ENCODE results near the gene C15orf62.

C15orf62 gene

GRCh38 chr15:40775740-40776536 lies 6.2 kb downstream of the C15orf62 start:
- TF ChIP-seq TAF1 (IDR thresholded peaks at IDR 0.05; ENCODE audit: borderline replicate concordance, insufficient read depth, low read length) (no peak), FOXP2 (optimal IDR thresholded peaks at IDR 0.05; ENCODE audit: borderline replicate concordance, extremely low read depth, extremely low read length, insufficient read depth) (no peak)

- TF ChIP-seq SIN3A (IDR thresholded peaks at IDR 0.05; ENCODE audit: borderline replicate concordance, insufficient read depth, low read length) (no peak), POLR2AphosphoS5 (IDR thresholded peaks at IDR 0.05; ENCODE audit: low read depth, low read length) (no peak), REST (IDR thresholded peaks at IDR 0.05; ENCODE audit: insufficient read depth in 1 of 2, low read depth in 2 of 2, low read length in 2 of 2) (no peak), TAF1 (IDR thresholded peaks at IDR 0.05; ENCODE audit: borderline replicate concordance, insufficient read depth, low read length) (no peak), FOXP2 (optimal IDR thresholded peaks at IDR 0.05; ENCODE audit: borderline replicate concordance, extremely low read depth, extremely low read length, insufficient read depth) (no peak)
These were observed 6.9 kb downstream of the C15orf62 start for GRCh38 chr15:40776537-40777141.

- TF ChIP-seq TAF1 (IDR thresholded peaks at IDR 0.05; ENCODE audit: borderline replicate concordance, insufficient read depth, low read length) (no peak), SIN3A (IDR thresholded peaks at IDR 0.05; ENCODE audit: borderline replicate concordance, insufficient read depth, low read length) (no peak), FOXP2 (optimal IDR thresholded peaks at IDR 0.05; ENCODE audit: borderline replicate concordance, extremely low read depth, extremely low read length, insufficient read depth) (peak; percentile 31), POLR2AphosphoS5 (IDR thresholded peaks at IDR 0.05; ENCODE audit: low read depth, low read length) (no peak), REST (IDR thresholded peaks at IDR 0.05; ENCODE audit: insufficient read depth in 1 of 2, low read depth in 2 of 2, low read length in 2 of 2) (no peak)
These were observed 12.9 kb downstream of the C15orf62 start for GRCh38 chr15:40782609-40783227.

- TF ChIP-seq SIN3A (IDR thresholded peaks at IDR 0.05; ENCODE audit: borderline replicate concordance, insufficient read depth, low read length) (no peak), REST (IDR thresholded peaks at IDR 0.05; ENCODE audit: insufficient read depth in 1 of 2, low read depth in 2 of 2, low read length in 2 of 2) (no peak), TAF1 (IDR thresholded peaks at IDR 0.05; ENCODE audit: borderline replicate concordance, insufficient read depth, low read length) (no peak), POLR2AphosphoS5 (IDR thresholded peaks at IDR 0.05; ENCODE audit: low read depth, low read length) (no peak), FOXP2 (optimal IDR thresholded peaks at IDR 0.05; ENCODE audit: borderline replicate concordance, extremely low read depth, extremely low read length, insufficient read depth) (no peak)
These were observed 15.4 kb downstream of the C15orf62 start for GRCh38 chr15:40785164-40785563.

- no peak for TF ChIP-seq REST (IDR thresholded peaks at IDR 0.05; ENCODE audit: insufficient read depth in 1 of 2, low read depth in 2 of 2, low read length in 2 of 2)
- no peak for TF ChIP-seq FOXP2 (optimal IDR thresholded peaks at IDR 0.05; ENCODE audit: borderline replicate concordance, extremely low read depth, extremely low read length, insufficient read depth)
- no peak for TF ChIP-seq POLR2AphosphoS5 (IDR thresholded peaks at IDR 0.05; ENCODE audit: low read depth, low read length)
- TF ChIP-seq TAF1 (IDR thresholded peaks at IDR 0.05; ENCODE audit: borderline replicate concordance, insufficient read depth, low read length) = no peak
- TF ChIP-seq SIN3A (IDR thresholded peaks at IDR 0.05; ENCODE audit: borderline replicate concordance, insufficient read depth, low read length) = no peak
These were observed 16.0 kb downstream of the C15orf62 start for GRCh38 chr15:40785814-40786213.

Data from PFSK-1 (cell line).